Activated CD4-positive, CD25-positive, alpha-beta regulatory T cell treated with anti-CD3 and anti-CD28 coated beads, Interleukin-2, amount 50 U/mL, for 16 hours (primary cell): ENCODE measurements around the gene SEMA3G.

ENCODE experiments used
- DNase-seq: peaks from one replicate; pipeline ENCODE4 v3.0.0-alpha.2; 2020; ENCODE audit warnings: low read depth, low spot score

The SEMA3G gene

GRCh38 chr3:52444860-52445793 is at the start of gene SEMA3G:
Gene SEMA3G (minus strand): TSS chr3:52445103. CDS start chr3:52445027, 76 bp downstream.
- DNase-seq: peak; percentile 57

GRCh38 chr3:52494445-52494844 is 49.5 kb upstream of the SEMA3G start:
- no peak for DNase-seq

- DNase-seq: no peak
Measured at GRCh38 chr3:52493232-52494017, 48.5 kb upstream of the SEMA3G start.

- no peak for DNase-seq
Measured at GRCh38 chr3:52492059-52492458, 47.2 kb upstream of the SEMA3G start.

DNA sequence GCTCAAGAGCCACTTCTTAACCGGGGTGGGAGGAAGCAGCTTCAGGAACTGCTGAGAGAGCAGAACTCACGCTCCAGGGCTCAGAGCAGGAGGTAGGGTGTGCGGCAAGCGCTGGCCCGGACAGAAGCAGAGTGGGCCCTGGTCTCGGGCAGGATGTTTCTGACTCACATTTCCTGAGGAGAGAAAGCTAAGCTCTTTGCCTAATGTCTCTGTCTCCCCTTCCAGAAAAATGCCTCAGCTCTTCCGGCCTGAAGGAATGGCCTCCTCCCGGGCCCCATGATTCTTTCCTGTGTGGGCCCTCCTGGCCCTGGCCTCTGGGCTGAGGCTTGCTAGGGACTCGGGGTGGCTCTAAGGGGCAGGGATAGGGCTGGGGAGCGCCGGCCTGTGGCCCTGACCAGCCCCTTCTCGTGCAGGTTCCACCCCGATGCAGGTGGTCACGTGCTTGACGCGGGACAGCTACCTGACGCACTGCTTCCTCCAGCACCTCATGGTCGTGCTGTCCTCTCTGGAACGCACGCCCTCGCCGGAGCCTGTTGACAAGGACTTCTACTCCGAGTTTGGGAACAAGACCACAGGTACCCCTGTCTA is 46.1 kb upstream of the SEMA3G start:
- DNase-seq: no peak

- no peak for DNase-seq
Measured at GRCh38 chr3:52490035-52490938, 45.4 kb upstream of the SEMA3G start.

DNA sequence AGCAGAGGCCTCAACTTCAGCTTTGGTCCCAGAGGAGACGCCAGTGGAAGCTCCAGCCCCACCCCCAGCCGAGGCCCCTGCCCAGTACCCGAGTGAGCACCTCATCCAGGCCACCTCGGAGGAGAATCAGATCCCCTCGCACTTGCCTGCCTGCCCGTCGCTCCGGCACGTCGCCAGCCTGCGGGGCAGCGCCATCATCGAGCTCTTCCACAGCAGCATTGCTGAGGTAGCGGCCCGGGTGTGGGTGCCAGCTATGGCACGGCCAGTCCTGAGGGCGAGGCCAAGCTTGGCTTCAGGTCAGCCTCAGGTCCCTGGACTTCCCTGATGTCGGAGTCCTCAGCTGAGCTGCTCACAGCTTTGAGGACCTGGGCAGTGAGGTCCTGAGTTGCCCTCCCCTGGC is 44.5 kb upstream of the SEMA3G start:
- DNase-seq: no peak

GRCh38 chr3:52488746-52489145 is 43.8 kb upstream of the SEMA3G start:
- DNase-seq: no peak

GRCh38 chr3:52487788-52488691 is 43.1 kb upstream of the SEMA3G start:
- no peak for DNase-seq

DNA sequence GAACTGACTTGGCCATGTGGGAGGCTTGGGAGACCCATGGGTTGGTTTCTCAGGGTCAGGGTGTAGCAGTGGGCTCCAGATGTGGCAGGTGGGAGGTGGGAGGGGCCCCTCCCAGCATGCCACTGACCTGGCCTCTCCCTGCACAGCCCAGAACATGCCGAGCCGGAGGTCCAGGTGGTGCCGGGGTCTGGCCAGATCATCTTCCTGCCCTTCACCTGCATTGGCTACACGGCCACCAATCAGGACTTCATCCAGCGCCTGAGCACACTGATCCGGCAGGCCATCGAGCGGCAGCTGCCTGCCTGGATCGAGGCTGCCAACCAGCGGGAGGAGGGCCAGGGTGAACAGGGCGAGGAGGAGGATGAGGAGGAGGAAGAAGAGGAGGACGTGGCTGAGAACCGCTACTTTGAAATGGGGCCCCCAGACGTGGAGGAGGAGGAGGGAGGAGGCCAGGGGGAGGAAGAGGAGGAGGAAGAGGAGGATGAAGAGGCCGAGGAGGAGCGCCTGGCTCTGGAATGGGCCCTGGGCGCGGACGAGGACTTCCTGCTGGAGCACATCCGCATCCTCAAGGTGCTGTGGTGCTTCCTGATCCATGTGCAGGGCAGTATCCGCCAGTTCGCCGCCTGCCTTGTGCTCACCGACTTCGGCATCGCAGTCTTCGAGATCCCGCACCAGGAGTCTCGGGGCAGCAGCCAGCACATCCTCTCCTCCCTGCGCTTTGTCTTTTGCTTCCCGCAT is 42.3 kb upstream of the SEMA3G start:
- no peak for DNase-seq

DNA sequence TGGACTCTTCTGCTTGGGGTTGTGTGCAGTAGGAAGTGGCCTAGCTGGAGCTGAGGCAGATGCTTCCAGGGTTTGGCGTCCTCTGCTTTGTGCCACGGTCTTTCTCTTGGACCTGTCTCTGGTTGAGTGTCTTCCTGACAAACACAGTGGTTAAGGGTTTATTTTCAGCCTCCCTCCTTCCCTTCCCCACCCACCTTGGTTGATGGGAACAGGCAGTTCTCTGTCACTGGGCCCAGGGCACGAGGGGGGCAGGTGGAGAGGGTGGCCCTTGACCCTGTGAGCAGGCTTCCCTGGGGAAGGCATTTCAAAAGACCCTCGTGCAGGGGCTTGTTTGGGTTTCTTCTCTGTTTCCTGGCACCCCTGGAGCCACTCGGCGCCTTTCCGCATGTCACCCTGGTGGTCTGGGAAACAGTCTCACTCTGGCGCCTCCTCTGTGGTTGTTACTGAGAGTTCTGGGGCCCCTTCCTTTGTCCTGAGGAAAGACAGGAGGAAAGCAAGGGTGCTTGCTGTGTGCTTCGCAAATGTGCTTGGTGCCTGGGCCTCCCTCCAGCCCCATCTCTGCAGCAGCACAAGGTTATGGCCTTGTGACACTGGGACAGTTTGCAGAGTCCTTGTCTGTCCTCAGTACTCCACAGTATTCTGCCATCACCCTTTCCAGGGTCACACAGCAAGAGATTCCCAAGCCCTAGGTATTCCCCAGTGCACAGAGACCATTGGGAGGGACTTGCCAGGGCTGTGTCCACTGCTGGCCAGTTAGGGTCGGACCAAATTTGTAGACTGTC is 40.0 kb upstream of the SEMA3G start:
- DNase-seq: no peak

DNA sequence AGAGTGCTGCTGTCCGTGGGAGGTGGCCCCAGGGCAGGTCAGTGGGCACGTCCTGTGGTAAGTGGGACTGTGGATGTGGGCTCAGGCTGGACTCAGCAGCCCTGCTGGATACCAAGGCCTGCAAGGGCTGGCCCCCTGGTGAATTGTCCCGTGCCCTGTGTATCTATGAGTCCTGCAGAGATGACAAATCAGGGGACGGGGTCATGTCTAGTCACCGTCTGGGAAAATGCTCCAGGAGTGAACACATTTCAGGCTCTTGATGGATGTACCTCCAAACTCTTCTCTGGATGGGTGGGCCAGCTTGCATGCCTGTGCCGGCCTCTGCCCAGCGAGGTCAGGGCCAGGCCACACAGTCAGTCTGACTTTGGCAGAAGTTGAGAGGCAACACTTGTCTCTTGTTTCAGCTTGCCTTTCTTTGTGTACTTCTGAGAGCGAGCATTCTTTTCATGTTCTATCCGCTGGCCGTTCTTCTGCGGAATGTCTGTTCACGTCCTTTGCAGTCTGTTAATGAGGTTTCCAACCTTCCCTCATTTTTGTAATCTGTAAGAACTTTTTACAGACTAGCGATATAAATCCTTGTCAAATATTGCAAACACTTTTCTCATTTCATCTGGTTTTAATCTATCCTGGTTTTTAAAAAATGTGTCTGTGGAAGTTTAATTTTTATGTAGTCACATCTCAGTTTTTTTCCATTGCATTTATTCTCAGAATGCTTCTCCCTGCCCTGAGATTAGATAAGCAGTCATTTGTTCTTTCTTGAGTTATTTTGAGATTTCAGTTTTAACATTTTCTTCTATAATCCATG is 38.9 kb upstream of the SEMA3G start:
- DNase-seq: no peak

DNA sequence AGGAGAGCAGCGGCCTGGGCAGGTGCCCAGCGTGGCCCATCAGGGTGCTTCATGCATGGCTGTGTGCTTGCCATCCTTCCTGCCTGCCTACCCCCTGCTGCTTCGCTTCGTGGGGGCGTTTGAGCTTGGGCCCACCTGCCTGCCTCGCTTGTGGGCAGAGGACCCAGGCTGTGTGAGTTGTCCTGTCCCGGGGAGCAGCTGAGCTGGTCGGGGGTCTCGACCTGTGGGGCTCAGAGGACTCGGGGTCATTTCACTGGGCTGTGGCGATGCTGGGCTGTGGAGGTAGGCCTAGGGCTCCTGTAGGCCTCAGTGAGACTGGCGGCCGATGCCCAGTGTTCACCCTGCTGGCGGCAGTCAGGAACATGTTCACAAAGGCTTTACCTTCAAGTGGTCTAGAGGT is 38.2 kb upstream of the SEMA3G start:
- no peak for DNase-seq

DNA sequence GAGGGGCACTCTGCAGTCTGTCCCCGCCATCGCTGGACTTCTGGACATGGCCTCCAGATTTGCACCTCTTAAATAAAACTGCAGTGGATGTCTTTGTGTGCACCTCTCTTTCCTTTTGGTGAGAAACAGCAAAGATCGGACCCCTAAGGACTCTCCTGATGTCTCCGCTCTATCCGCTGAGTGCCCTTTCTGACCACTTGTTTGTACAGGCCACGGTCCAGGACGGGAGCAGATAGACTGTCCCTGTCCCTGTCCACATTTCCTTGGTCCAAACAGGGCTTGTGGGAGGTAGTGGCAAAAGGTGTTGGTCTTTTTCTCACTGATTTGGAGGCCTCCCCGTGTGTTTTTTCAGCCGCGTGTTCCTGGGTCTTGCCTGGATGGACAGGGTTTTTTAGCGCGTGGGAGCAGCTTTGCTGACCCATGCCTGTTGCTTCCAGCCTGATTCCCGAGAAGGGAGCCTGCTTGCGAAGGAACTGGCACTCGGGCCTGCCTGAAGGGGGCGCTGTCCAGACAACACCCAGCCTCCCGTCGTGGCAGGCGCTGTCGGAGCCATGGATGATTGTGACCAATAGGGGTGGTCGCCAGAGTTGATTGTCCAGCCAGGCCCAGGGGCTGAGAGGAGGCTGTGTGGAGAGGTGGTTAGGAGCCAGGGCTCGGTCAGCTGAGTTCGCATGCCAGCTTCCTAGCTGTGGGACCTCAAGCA is 37.1 kb upstream of the SEMA3G start:
- no peak for DNase-seq

DNA sequence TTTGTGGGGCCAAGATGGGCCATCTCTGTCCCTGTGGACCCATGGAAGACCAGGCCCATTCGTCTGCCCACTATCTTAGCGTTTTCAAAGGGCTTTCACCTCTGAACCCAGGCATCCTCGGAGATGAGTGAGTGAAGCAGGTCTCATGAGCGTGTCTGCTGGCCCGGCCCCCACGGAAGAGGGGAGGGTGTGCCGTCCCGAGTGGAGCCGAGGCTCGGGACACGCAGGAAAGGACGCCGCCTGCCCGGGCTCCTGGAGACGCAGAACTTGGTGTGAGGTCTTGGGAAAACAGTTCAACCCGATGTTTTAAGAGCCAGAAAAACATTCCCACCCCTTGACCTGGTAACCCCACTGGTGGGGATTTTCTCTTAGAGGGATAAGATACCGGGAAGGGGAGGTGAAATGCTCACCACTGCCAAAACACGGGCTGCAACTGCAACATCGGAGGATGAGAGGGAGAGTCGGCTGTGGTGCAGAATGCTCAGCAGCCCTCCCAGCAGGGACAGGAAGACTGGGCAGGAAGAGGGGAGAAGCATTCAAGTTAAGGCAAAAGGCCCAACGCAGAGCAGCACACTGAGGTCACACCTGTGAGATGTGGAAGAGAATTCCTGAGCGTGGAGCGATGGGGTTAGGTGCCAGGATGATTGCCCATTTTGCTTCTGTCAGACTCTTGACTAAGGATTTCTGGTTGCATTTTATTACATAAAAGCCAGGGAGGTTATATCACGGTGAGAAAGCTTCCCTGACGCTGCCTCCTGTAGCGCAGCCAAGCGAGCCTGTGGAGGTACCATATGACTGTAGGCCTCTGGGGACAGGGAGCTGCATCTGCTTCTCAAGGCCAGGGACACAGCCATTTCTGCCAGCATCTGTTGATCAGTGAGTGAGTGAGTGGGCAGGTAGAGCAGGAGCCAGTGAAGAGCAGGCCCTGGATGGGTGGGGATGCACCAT is 36.1 kb upstream of the SEMA3G start:
- no peak for DNase-seq
